HepG2 (cell line): ENCODE data around the gene ALPK3. TPM values are rescaled to one million over a fixed set of nuclear protein-coding genes. Genes with fewer than 3 reads are reported as not detected.

Source experiments
- AKAP8 ChIP-seq: sonication (generic); formaldehyde crosslinking; IDR thresholded peaks from 2 replicates; pipeline ENCODE4 v1.5.1; 2020; ENCODE audit warnings: mild to moderate bottlenecking, missing genetic modification reagents
- CEBPB ChIP-seq: IDR thresholded peaks from 2 replicates; pipeline ENCODE4 v1.6.1; 2011; ENCODE audit warnings: low read depth, low read length, improper control_type of control experiment, borderline replicate concordance
- FOXJ3 ChIP-seq: sonication (generic); formaldehyde crosslinking; IDR thresholded peaks from 2 replicates; pipeline ENCODE4 v1.4.0; 2020; ENCODE audit warnings: missing genetic modification reagents, mild to moderate bottlenecking, borderline replicate concordance
- GFI1 ChIP-seq: sonication (generic); formaldehyde crosslinking; IDR thresholded peaks from 2 replicates; pipeline ENCODE4 v1.5.0; 2020; ENCODE audit warnings: missing genetic modification reagents, mild to moderate bottlenecking, borderline replicate concordance
- HNRNPK ChIP-seq: fragments of 200-400 bp; formaldehyde crosslinking; IDR thresholded peaks from 2 replicates; pipeline ENCODE4 v1.6.1; 2018; ENCODE audit warnings: low read length, low read depth, moderate library complexity, mild to moderate bottlenecking; ENCODE audit not compliant: poor library complexity, severe bottlenecking
- LCORL ChIP-seq, 2 experiments: fragments of 450-650 bp in 1 of 2; sonication (generic) in 1 of 2; formaldehyde crosslinking in 1 of 2; IDR thresholded peaks; 2 replicates each; pipeline versions ENCODE4 v1.5.0 to v1.6.1; 2017 to 2020; ENCODE audit warnings: antibody characterized with exemption in 1 of 2, missing genetic modification reagents in 1 of 2
- NCOA1 ChIP-seq: sonication (generic); formaldehyde crosslinking; IDR thresholded peaks from 2 replicates; pipeline ENCODE4 v1.9.0; 2021; ENCODE audit warnings: missing genetic modification reagents
- PPARG ChIP-seq: conservative IDR thresholded peaks from 2 replicates; pipeline ENCODE4 v1.6.1; 2016; ENCODE audit warnings: missing biosample characterization, missing genetic modification reagents
- PRMT3 ChIP-seq: sonication (generic); formaldehyde crosslinking; IDR thresholded peaks from 2 replicates; pipeline ENCODE4 v1.8.1; 2022; ENCODE audit warnings: low read depth, mild to moderate bottlenecking, moderate library complexity, missing genetic modification reagents, borderline replicate concordance
- RFXAP ChIP-seq: sonication (generic); formaldehyde crosslinking; IDR thresholded peaks from 2 replicates; pipeline ENCODE4 v1.4.0; 2020; ENCODE audit warnings: missing genetic modification reagents, borderline replicate concordance
- SALL1 ChIP-seq: sonication (generic); formaldehyde crosslinking; IDR thresholded peaks from 2 replicates; pipeline ENCODE4 v1.8.0; 2022; ENCODE audit warnings: mild to moderate bottlenecking, missing genetic modification reagents
- SETDB1 ChIP-seq: sonication (generic); formaldehyde crosslinking; IDR thresholded peaks from 2 replicates; pipeline ENCODE4 v1.5.1; 2020; ENCODE audit warnings: missing genetic modification reagents, mild to moderate bottlenecking, borderline replicate concordance
- SMYD3 ChIP-seq: sonication (generic); formaldehyde crosslinking; IDR thresholded peaks from 2 replicates; pipeline ENCODE4 v1.8.1; 2023; ENCODE audit warnings: mild to moderate bottlenecking, missing genetic modification reagents
- TEAD2 ChIP-seq: sonication (generic); formaldehyde crosslinking; IDR thresholded peaks from 2 replicates; pipeline ENCODE4 v1.9.0; 2021; ENCODE audit warnings: missing genetic modification reagents
- TEAD3 ChIP-seq: optimal IDR thresholded peaks from 2 replicates; pipeline ENCODE3; 2016; ENCODE audit warnings: borderline replicate concordance
- YEATS2 ChIP-seq: sonication (generic); formaldehyde crosslinking; IDR thresholded peaks from 2 replicates; pipeline ENCODE4 v1.4.0; 2020; ENCODE audit warnings: missing genetic modification reagents, borderline replicate concordance
- ZBTB42 ChIP-seq: sonication (generic); formaldehyde crosslinking; IDR thresholded peaks from 2 replicates; pipeline ENCODE4 v1.5.0; 2020; ENCODE audit warnings: mild to moderate bottlenecking, missing genetic modification reagents
- ZBTB7B ChIP-seq: sonication (generic); formaldehyde crosslinking; IDR thresholded peaks from 2 replicates; pipeline ENCODE4 v1.4.0; 2020; ENCODE audit warnings: missing genetic modification reagents
- ZNF10 ChIP-seq: sonication (generic); formaldehyde crosslinking; IDR thresholded peaks from 2 replicates; pipeline ENCODE4 v1.4.0; 2020; ENCODE audit warnings: mild to moderate bottlenecking, low read depth, missing genetic modification reagents, borderline replicate concordance
- ZNF331 ChIP-seq: sonication (generic); formaldehyde crosslinking; IDR thresholded peaks from 2 replicates; pipeline ENCODE4 v1.4.0; 2020; ENCODE audit warnings: missing genetic modification reagents
- ZNF44 ChIP-seq: sonication (generic); formaldehyde crosslinking; IDR thresholded peaks from 2 replicates; pipeline ENCODE4 v1.5.1; 2020; ENCODE audit warnings: mild to moderate bottlenecking, missing genetic modification reagents
- polyA plus RNA-seq, 8 experiments: library from polyadenylated mRNA; depleted of rRNA in 3 of 8; stranded (reverse) in 7 of 8; unstranded in 1 of 8; fragments of >200 nt; fragmentation: Illumina TruSeq in 4 of 8; extraction: Trizol in 4 of 8; gene quantifications; 2 replicates each; pipeline versions ENCODE4 v1.2.1 to v1.2.3, GENCODE V29; 2011 to 2016; ENCODE audit warnings: low read depth in 4 of 8, missing spikeins in 1 of 8, mixed read lengths in 1 of 8; ENCODE audit not compliant: insufficient read depth in 1 of 8
- total RNA-seq, 5 experiments: library from RNA; depleted of rRNA; stranded (reverse); fragments of >200 nt; fragmentation: Illumina TruSeq; extraction: Trizol; gene quantifications; 2 replicates each; pipeline ENCODE4 v1.2.3, GENCODE V29; 2016; ENCODE audit warnings: low read depth in 1 of 5
- TF ChIP-seq, protein P1 (sequence below): sonication (generic); formaldehyde crosslinking; IDR thresholded peaks from 2 replicates; pipeline ENCODE4 v1.5.0; 2020; ENCODE audit warnings: missing genetic modification reagents
- TF ChIP-seq, protein P2 (sequence below): sonication (generic); formaldehyde crosslinking; IDR thresholded peaks from 2 replicates; pipeline ENCODE4 v1.5.1; 2020; ENCODE audit warnings: mild to moderate bottlenecking, missing genetic modification reagents, borderline replicate concordance
- TF ChIP-seq, protein P3 (sequence below): sonication (generic); formaldehyde crosslinking; IDR thresholded peaks from 2 replicates; pipeline ENCODE4 v1.4.0; 2020; ENCODE audit warnings: missing genetic modification reagents
- TF ChIP-seq, protein P4 (sequence below): sonication (generic); formaldehyde crosslinking; IDR thresholded peaks from 2 replicates; pipeline ENCODE4 v1.5.0; 2020; ENCODE audit warnings: missing genetic modification reagents, mild to moderate bottlenecking, borderline replicate concordance
- TF ChIP-seq, protein P5 (sequence below): sonication (generic); formaldehyde crosslinking; IDR thresholded peaks from 2 replicates; pipeline ENCODE4 v1.8.0; 2022; ENCODE audit warnings: missing genetic modification reagents, mild to moderate bottlenecking, inconsistent platforms, borderline replicate concordance

ALPK3 gene
- total and polyA plus RNA-seq, 2 of the 13 experiments (the other 11 are each of a cell fraction or from before 2014, with no cell fraction given), result 0.04 to 0.42 TPM

DNA sequence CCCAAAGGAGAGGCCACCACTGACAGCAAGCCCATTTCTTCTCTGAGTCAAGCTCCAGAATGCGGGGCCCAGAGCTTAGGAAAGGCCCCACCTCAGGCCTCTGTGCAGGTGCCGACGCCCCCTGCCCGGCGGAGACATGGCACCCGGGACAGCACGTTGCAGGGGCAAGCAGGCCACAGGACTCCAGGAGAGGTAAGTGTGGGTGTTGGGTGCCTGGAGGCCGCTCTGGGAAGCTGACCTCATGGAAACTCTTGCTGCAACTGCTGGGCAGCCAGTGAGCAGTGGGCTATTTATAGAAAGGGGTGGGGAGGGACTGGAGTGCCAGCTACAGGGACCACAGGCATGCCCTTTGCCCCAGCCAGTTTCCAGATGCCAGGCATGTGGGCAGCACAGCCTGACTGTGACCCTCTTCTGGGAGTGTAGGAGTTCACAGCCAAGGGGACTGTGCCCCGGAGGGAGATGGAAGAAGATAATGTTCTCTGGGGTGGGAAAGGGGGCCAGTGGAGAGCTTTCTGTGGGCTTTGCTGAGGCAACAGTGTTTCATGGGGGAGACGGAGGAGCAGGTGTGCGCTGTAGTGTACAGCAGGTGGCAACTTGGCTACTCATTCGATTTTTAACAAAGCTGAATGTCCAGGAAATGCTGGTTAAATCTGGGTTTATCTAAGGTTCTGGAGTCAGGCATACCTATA lies 23.7 kb downstream of the ALPK3 start (continued):
- TF ChIP-seq, protein P1, sequence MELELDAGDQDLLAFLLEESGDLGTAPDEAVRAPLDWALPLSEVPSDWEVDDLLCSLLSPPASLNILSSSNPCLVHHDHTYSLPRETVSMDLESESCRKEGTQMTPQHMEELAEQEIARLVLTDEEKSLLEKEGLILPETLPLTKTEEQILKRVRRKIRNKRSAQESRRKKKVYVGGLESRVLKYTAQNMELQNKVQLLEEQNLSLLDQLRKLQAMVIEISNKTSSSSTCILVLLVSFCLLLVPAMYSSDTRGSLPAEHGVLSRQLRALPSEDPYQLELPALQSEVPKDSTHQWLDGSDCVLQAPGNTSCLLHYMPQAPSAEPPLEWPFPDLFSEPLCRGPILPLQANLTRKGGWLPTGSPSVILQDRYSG (CRISPR knock-in tag), result no peak
- no peak for TF ChIP-seq RFXAP (CRISPR knock-in tag)
- TF ChIP-seq, protein P2, sequence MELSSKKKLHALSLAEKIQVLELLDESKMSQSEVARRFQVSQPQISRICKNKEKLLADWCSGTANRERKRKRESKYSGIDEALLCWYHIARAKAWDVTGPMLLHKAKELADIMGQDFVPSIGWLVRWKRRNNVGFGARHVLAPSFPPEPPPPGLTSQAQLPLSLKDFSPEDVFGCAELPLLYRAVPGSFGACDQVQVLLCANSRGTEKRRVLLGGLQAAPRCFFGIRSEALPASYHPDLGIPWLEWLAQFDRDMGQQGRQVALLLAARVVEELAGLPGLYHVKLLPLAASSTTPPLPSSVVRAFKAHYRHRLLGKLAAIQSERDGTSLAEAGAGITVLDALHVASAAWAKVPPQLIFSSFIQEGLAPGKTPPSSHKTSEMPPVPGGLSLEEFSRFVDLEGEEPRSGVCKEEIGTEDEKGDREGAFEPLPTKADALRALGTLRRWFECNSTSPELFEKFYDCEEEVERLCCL (CRISPR knock-in tag), result no peak
- 0 out of 2 replicates have a peak, but pooled peaks have one; percentile 19 for TF ChIP-seq YEATS2 (CRISPR knock-in tag)
- TF ChIP-seq CEBPB, result peak; percentile 69; the same call in 1 of the 2 replicates
- TF ChIP-seq ZNF10 (CRISPR knock-in tag), result no peak
- no peak for TF ChIP-seq TEAD2 (CRISPR knock-in tag)
- no peak for TF ChIP-seq SETDB1 (CRISPR knock-in tag)
- no peak for TF ChIP-seq ZNF44
- TF ChIP-seq, protein P3, sequence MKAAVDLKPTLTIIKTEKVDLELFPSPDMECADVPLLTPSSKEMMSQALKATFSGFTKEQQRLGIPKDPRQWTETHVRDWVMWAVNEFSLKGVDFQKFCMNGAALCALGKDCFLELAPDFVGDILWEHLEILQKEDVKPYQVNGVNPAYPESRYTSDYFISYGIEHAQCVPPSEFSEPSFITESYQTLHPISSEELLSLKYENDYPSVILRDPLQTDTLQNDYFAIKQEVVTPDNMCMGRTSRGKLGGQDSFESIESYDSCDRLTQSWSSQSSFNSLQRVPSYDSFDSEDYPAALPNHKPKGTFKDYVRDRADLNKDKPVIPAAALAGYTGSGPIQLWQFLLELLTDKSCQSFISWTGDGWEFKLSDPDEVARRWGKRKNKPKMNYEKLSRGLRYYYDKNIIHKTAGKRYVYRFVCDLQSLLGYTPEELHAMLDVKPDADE (CRISPR knock-in tag), result no peak
- TF ChIP-seq PPARG, result no peak
- no peak for TF ChIP-seq ZBTB7B (CRISPR knock-in tag)
- TF ChIP-seq, protein P4, sequence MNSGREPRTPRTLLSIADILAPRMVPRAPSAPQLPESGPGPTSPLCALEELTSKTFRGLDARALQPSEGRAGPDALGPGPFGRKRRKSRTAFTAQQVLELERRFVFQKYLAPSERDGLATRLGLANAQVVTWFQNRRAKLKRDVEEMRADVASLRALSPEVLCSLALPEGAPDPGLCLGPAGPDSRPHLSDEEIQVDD (CRISPR knock-in tag), result no peak
- no peak for TF ChIP-seq ZNF331 (CRISPR knock-in tag)
- TF ChIP-seq SALL1, result peak; percentile 11; the same call in 1 of the 2 replicates
- TF ChIP-seq NCOA1 (CRISPR knock-in tag), result no peak
- no peak for TF ChIP-seq PRMT3 (CRISPR knock-in tag)
- TF ChIP-seq TEAD3 (CRISPR knock-in tag), result no peak
- no peak for TF ChIP-seq GFI1 (CRISPR knock-in tag)
- TF ChIP-seq, protein P5, sequence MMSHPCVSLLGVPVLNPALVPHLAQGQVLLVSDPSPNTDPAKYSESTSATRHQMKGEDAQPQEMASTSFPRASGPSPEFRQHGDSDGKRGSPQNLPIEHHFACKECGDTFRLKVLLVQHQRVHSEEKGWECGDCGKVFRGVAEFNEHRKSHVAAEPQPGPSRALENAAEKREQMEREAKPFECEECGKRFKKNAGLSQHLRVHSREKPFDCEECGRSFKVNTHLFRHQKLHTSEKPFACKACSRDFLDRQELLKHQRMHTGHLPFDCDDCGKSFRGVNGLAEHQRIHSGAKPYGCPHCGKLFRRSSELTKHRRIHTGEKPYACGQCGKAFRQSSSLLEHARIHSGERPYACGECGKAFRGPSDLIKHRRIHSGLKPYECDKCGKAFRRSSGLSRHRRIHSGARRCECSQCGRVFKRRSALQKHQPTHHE (CRISPR knock-in tag), result no peak
- TF ChIP-seq ZBTB42 (CRISPR knock-in tag), result no peak
- no peak for TF ChIP-seq SMYD3 (CRISPR knock-in tag)
- TF ChIP-seq HNRNPK, result no peak
- TF ChIP-seq FOXJ3, result no peak
- no peak for TF ChIP-seq LCORL (IDR thresholded peaks at IDR 0.05)
- 0 out of 2 replicates have a peak, but pooled peaks have one; percentile 24 for TF ChIP-seq LCORL (CRISPR knock-in tag; IDR thresholded peaks at IDR 0.05)
- TF ChIP-seq AKAP8 (CRISPR knock-in tag), result no peak
